Fibroblast of lung (primary cell): ENCODE data around the gene ARL9. TPM values are rescaled to one million over a fixed set of nuclear protein-coding genes. Genes with fewer than 3 reads are reported as not detected.

ENCODE experiments used
- DNase-seq, 2 donors: peaks; one replicate each; pipeline versions ENCODE4 v3.0.0 to v3.0.0-alpha.2; 2010; ENCODE audit warnings: low read depth in 2 of 2
- H2AFZ ChIP-seq: 2 replicates; pipeline ENCODE4 v1.5.1; 2012; ENCODE audit warnings: low read length, control low read depth, inconsistent platforms
- H3K27ac ChIP-seq: 2 replicates; pipeline ENCODE4 v1.5.1; 2011; ENCODE audit warnings: low read length, control low read depth; ENCODE audit not compliant: insufficient read depth
- H3K27me3 ChIP-seq: 2 replicates; pipeline ENCODE4 v1.5.1; 2011; ENCODE audit warnings: mild to moderate bottlenecking, low read length; ENCODE audit not compliant: control insufficient read depth, insufficient read depth
- H3K36me3 ChIP-seq: 2 replicates; pipeline ENCODE4 v1.5.1; 2011; ENCODE audit warnings: low read length; ENCODE audit not compliant: control insufficient read depth, insufficient read depth
- H3K4me1 ChIP-seq: 2 replicates; pipeline ENCODE4 v1.5.1; 2011; ENCODE audit warnings: low read length; ENCODE audit not compliant: control insufficient read depth, insufficient read depth; ENCODE audit errors: extremely low read depth
- H3K4me2 ChIP-seq: 2 replicates; pipeline ENCODE4 v1.5.1; 2011; ENCODE audit warnings: low read length, control low read depth; ENCODE audit not compliant: insufficient read depth; ENCODE audit errors: extremely low read depth
- H3K4me3 ChIP-seq, 4 experiments: fragments of 200-600 bp in 1 of 4; sonication (generic) in 1 of 4; replicated peaks in 1 of 4; 2 replicates each; pipeline ENCODE4 v1.5.1; 2011 to 2016; ENCODE audit warnings: low read length in 4 of 4, low read depth in 3 of 4, mild to moderate bottlenecking in 3 of 4, control low read depth in 2 of 4, inconsistent platforms in 1 of 4, mixed read lengths in 1 of 4; ENCODE audit not compliant: insufficient read depth in 1 of 4; ENCODE audit errors: control extremely low read depth in 1 of 4
- H3K79me2 ChIP-seq: 2 replicates; pipeline ENCODE4 v1.5.1; 2012; ENCODE audit warnings: mild to moderate bottlenecking, low read length, inconsistent platforms; ENCODE audit not compliant: control insufficient read depth, insufficient read depth
- H3K9ac ChIP-seq: 2 replicates; pipeline ENCODE4 v1.5.1; 2011; ENCODE audit warnings: mild to moderate bottlenecking, low read length, control low read depth; ENCODE audit not compliant: insufficient read depth
- H3K9me3 ChIP-seq: 2 replicates; pipeline ENCODE4 v1.5.1; 2012; ENCODE audit warnings: low read depth, low read length; ENCODE audit not compliant: control insufficient read depth, insufficient read depth
- H4K20me1 ChIP-seq: 2 replicates; pipeline ENCODE4 v1.5.1; 2011; ENCODE audit warnings: low read length; ENCODE audit not compliant: control insufficient read depth, insufficient read depth; ENCODE audit errors: extremely low read depth
- EZH2 ChIP-seq: IDR thresholded peaks from 2 replicates; pipeline ENCODE4 v1.5.1; 2012; ENCODE audit warnings: low read length, control low read depth, mild to moderate bottlenecking; ENCODE audit errors: missing control alignments
- polyA plus RNA-seq, 2 donors: library from polyadenylated mRNA; depleted of rRNA in 1 of 2; stranded (reverse) in 1 of 2; unstranded in 1 of 2; fragments of >200 nt; gene quantifications; 2 replicates each; pipeline ENCODE4 v1.2.1, GENCODE V29; 2011 to 2012; ENCODE audit warnings: missing spikeins in 1 of 2
- total RNA-seq: library from RNA; depleted of rRNA; stranded (reverse); fragments of >200 nt; gene quantifications from 2 replicates; pipeline ENCODE4 v1.2.1, GENCODE V29; 2014
- TF ChIP-seq, protein P1 (sequence below), 2 donors: IDR thresholded peaks in 1 of 2; conservative IDR thresholded peaks in 1 of 2; 1 replicate in 1 of 2; 2 replicates in 1 of 2; pipeline ENCODE4 v1.5.1; 2011 to 2012; ENCODE audit warnings: low read length in 2 of 2, control low read depth in 1 of 2, inconsistent platforms in 1 of 2, low read depth in 1 of 2, mild to moderate bottlenecking in 1 of 2

The ARL9 gene
- total and polyA plus RNA-seq, 2 donors (not counting 1 experiment from before 2014, with no cell fraction given): 0.62 to 0.83 TPM

DNA sequence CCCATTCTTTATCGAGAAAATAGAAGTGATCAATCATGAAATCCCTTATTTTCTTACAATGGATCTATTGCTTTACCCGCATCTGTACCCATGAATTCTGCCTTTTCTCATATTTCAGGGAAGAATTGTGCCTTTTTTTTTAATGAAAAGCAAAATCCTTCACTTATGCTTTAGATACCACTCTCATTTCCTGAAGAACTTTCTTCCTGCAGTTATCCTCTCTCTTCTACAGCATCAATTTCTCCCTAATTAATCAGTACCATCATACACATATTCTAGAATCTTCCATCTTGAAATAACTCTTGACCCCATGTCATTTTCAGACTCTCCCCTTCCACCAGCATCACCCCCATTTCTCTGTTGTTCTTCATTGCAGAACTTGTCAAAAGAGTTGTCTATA, 26.6 kb downstream of the ARL9 start:
- H2AFZ ChIP-seq: no peak overlapping the region
- no peak overlapping the region for H3K9ac ChIP-seq
- H3K4me2 ChIP-seq: no peak overlapping the region
- no peaks in the 10 kb centered on the region for H3K4me1 ChIP-seq
- H4K20me1 ChIP-seq: no peaks in the 10 kb centered on the region
- no peak for DNase-seq
- H3K27ac ChIP-seq: no peak overlapping the region
- TF ChIP-seq EZH2: no peak
- TF ChIP-seq, protein P1, sequence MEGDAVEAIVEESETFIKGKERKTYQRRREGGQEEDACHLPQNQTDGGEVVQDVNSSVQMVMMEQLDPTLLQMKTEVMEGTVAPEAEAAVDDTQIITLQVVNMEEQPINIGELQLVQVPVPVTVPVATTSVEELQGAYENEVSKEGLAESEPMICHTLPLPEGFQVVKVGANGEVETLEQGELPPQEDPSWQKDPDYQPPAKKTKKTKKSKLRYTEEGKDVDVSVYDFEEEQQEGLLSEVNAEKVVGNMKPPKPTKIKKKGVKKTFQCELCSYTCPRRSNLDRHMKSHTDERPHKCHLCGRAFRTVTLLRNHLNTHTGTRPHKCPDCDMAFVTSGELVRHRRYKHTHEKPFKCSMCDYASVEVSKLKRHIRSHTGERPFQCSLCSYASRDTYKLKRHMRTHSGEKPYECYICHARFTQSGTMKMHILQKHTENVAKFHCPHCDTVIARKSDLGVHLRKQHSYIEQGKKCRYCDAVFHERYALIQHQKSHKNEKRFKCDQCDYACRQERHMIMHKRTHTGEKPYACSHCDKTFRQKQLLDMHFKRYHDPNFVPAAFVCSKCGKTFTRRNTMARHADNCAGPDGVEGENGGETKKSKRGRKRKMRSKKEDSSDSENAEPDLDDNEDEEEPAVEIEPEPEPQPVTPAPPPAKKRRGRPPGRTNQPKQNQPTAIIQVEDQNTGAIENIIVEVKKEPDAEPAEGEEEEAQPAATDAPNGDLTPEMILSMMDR (conservative IDR thresholded peaks at IDR 0.05 in 1 of 2, IDR thresholded peaks at IDR 0.05 in 1 of 2; ENCODE audit: low read depth in 1 of 2, low read length in 2 of 2): no peak
- H3K79me2 ChIP-seq: no peaks in the 10 kb centered on the region
- no peaks in the 10 kb centered on the region for H3K9me3 ChIP-seq
- peaks cover 5% of the 10 kb centered on the region for H3K27me3 ChIP-seq
- no peak overlapping the region for H3K4me3 ChIP-seq
- no peaks in the 10 kb centered on the region for H3K36me3 ChIP-seq

GRCh38 chr4:56535915-56536314, 30.3 kb downstream of the ARL9 start:
- H4K20me1 ChIP-seq: no peaks in the 10 kb centered on the region
- H3K4me3 ChIP-seq: no peak overlapping the region
- TF ChIP-seq, protein P1 (conservative IDR thresholded peaks at IDR 0.05 in 1 of 2, IDR thresholded peaks at IDR 0.05 in 1 of 2; ENCODE audit: low read depth in 1 of 2, low read length in 2 of 2): no peak

DNA sequence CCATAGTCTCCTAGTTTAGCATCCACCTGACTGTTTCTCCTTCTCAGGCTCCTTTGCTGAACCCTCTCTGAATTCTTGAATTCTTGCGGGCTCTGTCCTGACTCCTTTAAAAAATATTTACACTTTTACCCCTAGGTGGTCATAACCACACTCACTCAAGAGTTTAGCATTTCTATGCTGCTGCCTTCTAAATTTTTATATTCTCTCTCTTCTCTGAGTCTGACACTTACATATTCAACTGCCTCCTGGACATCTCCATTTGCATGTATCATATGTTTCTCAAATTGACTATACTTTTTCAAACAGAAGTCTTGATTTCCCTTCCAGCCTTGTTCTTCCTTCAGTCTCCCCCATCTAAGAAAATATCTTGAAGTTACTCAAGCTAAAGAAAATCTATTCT, 31.6 kb downstream of the ARL9 start:
- Histone ChIP-seq H3K4me1 (no peaks in the 10 kb centered on the region), H3K27ac (no peak overlapping the region), H3K4me3 (no peak overlapping the region), H3K4me2 (no peak overlapping the region), H2AFZ (no peak overlapping the region), H3K9me3 (no peaks in the 10 kb centered on the region), H4K20me1 (no peaks in the 10 kb centered on the region), H3K27me3 (no peaks in the 10 kb centered on the region), H3K36me3 (no peaks in the 10 kb centered on the region), H3K79me2 (no peaks in the 10 kb centered on the region), H3K9ac (no peak overlapping the region)
- TF ChIP-seq EZH2: no peak
- TF ChIP-seq, protein P1 (conservative IDR thresholded peaks at IDR 0.05 in 1 of 2, IDR thresholded peaks at IDR 0.05 in 1 of 2; ENCODE audit: low read depth in 1 of 2, low read length in 2 of 2): no peak
- DNase-seq: no peak

More at GRCh38 chr4:56535915-56536314, 30.3 kb downstream of the ARL9 start:
- peaks cover 4% of the 10 kb centered on the region for H3K27me3 ChIP-seq
- no peak overlapping the region for H2AFZ ChIP-seq
- no peak for DNase-seq
- H3K27ac ChIP-seq: no peak overlapping the region
- no peak overlapping the region for H3K4me2 ChIP-seq
- H3K79me2 ChIP-seq: no peaks in the 10 kb centered on the region
- no peaks in the 10 kb centered on the region for H3K36me3 ChIP-seq
- H3K4me1 ChIP-seq: no peaks in the 10 kb centered on the region
- no peak overlapping the region for H3K9ac ChIP-seq
- no peaks in the 10 kb centered on the region for H3K9me3 ChIP-seq
